UCSD-AML1 (cell line): ENCODE results near the gene TUBG1.
"Not testable (repeated sequence)": the region's sequence is repeated elsewhere in the genome, so short reads cannot be mapped to it uniquely, and the experiment has no call there.

Experiments
- DNase-seq: peaks from one replicate; lab custom pipeline; 2025; ENCODE audit not compliant: unreplicated experiment; lab: John Stamatoyannopoulos, UW

TUBG1 gene

DNA sequence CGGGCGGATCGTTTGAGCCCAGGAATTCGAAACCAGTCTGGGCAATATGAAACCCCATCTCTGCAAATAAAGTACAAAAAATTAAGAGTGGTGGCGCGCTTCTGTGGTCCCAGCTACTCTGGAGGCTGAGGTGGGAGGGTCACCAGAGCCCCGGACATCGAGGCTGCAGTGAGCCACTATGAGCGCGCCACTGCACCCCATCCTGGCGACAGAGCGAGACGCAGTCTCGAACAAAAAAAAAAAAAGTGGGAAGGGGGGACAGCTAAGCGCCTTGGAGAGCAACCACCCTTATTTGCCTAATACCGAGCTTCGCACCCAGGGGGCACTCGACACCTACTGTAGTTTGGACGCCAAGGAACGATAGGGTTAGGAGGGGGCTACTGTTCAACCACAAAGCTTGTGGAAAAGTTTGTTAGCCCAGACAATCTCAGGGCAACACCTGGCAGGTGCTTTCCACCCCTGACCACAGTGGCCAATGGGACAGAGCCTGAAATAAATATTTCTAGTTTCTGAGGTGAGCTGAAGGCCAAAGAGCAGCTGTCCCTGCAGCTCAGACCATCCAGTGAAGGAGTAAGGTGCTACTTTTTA, 31.1 kb upstream of the TUBG1 start:
- peak; percentile 82 for DNase-seq

DNA sequence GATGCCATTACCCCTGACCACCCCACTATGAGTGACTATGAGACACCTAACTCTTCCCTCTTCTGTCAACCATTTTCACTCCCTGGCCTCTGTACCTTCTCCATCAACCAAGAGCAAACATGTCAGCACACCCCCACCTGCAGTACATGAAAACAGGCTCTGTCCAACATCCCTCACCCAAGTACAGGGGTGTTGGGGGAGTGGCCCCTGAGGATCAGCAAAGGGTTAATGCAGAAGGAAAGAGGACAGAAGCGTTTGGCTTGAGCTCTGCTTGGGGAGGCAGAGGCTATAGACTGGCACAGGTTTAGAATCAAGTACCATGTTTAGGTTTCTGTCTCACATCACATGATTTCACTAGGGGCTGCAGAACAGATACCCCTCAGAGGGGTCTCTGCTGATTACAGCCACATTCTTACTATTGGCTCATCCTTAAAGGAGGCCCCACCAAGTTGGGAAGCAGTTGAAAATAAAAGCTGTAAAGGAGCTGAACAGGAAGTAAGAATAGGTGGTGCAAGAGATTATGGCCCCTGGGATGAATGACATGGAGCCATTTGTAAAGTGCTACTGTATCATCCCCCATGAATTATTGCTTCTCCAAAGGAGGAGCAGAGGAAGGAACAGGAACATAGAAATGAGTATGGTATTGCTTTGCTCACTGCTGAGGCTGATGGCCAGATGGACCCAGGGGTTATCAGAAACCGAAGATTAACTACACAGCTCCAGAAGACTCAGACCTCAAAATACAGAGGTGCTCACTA, 29.5 kb upstream of the TUBG1 start:
- DNase-seq, result no peak

DNA sequence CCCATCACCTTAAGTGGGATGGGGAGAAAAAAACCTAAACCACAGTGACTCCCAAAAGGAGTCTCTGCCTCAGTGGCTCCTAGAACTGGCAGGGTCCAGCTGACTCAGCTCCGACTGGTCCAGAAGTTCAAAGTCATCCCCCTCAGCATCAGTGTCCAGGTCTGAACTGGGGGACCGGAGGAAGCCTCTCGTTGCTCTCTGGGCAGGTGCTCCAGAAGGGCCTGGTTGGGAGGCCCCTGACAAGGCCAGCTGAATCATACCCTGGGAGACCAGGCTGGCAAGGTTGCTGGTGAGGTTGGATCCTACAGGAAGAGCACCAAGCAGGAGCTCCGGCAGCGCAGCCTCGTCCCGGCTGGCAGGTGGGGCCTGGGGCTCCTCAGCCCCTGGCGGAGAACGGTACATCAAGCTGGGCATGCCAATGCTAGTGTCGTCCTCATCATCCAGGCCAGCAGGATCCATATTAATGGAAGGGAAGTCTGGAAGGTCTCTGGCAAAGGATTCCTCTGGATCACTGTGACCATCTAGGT, 27.7 kb upstream of the TUBG1 start:
- DNase-seq, result no peak

DNA sequence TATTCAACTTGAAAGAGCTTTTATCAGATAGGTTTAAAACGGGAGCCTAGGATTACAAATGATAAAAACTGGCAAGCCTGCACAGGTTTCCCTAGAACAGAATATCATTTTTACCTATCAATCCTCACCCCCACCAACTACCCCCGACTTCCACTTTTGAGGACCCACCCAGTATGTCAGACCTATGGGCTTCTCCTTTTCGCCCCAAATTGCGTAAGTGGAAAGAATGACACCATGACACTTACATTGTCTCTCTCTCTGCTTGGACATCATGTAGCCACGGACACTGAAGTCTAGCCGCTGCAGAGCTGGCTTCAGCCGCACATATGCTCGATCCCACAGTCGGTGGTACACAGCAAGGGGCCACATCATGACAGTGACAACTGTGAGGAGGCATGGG, 24.6 kb upstream of the TUBG1 start:
- no peak for DNase-seq

DNA sequence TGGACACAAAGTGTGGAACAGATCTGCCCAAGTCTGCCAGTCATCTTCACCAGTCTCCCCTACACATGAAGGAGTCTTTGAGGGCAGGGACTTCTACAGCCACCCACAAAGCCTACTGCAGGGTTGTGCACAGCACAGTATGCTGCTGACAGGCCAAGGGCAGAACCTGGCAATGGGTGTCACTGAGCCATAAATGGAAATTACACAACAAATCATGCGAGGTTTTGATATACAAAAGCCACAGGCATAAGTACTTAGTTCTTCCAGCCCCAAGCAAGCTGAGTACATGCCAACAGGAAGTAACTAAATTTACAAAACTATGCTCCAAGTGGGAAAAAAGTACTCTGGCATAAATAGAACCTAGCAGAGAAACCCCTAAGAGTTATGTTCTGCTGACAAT, 24.1 kb upstream of the TUBG1 start:
- no peak for DNase-seq

DNA sequence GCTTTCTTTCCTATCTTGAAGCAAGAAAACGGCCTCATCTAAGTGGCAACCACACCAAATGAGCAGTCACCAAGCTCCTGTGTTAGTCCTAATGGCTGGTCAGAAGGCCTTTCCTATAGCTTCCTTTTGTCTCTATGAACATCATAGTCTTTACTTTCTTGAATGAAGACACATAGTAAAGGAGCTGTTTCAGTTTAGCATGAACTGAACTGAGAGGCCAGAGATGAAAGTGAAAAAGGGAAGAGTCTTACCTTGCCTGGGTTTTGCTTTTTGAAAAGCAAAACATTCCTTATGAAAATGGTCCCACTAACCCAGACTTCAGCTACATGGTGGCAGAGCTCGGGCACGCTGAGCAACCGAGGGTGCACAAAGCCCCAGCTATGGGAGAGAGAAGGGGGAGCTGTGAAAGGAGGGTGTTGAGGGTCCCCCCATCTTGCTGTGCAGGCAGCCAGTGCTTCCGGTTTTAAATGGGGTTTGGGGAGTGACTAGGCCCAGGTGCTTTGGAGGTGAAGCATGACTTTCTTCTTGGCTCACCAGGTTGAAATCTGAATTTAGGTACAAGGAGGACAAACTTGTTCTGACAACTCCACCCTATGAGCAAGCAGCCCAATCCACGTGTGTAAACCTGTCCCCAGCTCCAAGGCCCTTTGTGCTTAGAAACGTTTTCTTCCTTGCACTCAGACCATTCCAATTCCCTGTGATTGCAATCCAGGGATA, 22.8 kb upstream of the TUBG1 start:
- DNase-seq, result no peak

DNA sequence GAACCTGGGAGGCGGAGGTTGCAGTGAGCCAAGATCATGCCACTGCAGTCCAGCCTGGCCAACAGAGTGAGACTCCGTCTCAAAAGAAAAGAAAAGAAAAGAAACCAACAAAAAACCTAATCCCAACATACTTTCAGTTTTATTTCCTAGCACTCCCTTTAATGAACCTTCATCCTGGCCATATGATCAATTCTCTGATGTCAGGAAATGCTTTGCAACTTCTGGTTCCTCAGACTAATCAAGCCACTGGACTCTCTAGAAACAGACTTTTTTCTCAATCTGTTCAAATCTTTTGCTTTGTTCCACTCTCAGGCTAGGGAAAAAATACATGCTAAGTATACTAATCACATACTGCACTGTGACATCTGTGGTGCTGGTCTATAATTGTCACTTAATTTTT, 18.6 kb upstream of the TUBG1 start:
- no peak for DNase-seq

DNA sequence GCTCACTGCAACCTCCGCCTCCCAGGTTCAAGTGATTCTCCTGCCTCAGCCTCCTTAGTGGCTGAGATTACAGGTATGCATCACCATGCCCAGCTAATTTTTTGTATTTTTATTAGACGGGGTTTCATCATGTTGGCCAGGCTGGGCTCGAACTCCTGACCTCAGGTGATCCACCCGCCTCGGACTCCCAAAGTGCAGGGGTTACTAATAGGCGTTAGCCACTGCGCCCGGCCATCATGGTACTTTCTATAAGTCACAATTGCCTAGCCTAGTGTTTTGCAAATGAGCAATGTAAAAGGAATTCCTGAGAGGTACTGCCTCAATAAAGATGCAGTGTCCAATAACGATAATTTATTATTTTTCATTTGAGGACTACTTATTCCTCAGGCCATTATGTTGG, 18.1 kb upstream of the TUBG1 start:
- no peak for DNase-seq

DNA sequence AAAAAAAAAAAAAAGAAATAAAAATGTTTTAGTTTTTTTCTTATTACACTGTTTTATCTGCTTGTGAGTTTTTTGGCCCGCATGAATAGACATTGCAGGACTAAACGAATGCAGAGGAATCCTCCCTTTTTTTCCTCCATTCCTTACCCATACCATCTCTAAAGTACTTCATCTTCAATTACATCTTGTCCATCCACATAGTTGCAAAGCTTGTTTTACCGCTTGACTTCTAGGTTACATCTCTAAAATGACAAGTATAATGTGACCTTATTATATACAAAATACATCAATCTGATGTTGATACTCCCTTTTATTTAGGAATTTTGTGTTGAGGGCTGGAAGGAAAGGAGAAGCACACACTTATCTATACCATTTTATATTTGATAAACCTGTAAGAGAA, 13.1 kb upstream of the TUBG1 start:
- DNase-seq, result no peak

DNA sequence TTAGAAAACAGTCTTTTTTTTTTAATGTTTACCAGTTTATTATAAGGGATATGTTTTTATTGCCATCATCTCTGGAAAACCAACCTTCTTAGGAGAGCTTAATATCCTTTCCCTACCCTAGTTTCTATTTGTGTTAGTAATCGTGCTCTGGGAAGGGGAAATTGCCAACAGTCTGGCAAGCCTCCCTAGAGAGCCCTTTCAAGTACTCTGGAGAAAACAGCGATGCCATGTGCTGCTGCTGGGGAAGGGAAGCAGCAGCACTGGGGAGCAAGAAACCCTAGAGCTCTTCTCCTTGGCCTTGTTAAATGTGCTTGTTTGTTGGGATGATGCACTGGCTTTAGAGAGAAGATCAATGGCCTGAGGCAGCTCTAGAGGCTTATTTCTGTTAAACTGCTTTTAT, 10.6 kb upstream of the TUBG1 start:
- DNase-seq, result no peak

DNA sequence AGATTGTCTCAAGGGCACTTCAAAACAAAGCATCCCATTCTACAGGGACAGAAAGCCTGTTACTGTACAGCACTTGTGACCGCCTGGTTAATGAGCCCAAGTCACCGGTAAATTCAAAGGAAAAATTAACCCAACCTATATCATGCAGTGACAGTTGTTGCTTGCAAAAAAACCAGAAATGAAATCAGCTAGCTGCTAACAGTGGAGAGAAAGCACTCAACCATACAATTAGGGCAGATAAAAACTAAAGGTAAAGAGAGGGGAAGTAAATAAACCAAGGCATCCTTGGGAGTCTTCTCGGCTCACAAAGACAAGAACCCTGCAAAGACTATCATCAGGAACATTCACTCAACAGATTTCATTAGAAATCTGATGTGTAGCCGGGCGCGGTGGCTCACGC, 6.2 kb upstream of the TUBG1 start:
- DNase-seq, result no peak

DNA sequence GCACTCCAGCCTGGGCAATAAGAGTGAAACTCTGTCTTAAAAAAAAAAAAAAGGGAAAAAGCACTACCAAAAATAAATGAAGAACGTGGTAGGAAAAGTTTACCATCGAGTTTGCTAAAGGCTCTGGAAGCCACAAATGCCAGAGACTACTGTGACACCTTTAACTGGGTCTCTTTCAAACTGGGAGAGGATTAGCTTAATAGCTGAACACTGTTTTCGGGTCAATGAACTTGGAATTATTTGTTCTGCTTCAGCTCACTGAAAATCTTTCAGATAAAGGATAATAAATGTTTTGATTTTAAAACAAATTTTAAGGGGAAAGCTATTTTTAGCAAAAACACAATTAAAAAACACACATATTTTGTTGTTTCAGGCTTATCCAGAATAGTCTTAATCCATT, 1.7 kb upstream of the TUBG1 start:
- no peak for DNase-seq

DNA sequence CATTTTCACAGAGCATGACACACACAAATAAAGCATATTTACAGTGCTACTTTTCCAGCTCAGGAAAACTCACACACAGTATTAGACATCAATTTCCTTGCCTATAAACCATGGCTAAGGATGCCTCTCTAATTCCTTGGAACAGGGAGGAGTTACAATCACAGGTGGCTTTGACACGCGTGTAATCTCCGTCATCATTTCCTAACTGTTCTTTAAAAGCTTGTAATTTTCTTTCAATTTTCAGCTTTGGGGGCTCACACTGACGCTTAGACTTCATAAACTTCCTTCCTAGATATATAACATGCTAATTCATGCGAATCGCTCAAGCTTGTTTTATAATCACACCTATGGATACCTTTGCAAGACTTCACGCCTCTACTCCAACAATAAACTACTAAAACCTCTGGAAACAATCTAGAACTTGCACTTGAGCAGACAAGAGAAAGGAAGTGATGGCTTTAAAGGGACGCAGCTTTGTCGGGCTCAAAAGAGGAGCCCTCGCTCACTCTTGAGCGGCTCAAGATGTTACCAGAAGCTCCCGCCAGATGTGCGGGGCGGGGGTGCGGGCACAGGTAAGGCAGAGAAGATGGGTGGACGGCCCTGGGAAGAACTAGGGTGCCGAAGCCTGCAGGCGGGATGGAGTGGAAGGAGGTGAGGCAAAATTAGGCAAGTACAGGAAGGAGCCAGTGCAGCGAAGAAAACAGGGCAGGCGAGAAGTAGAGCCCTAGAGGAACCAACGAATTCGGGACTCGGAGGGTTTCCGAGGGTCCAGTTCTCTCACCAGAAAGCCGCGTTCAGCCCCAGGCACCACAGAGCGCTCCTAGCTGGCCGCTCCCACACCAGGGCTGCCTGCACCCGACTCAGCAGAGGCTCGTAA, 940 bp upstream of the TUBG1 start:
- peak; percentile 52 for DNase-seq

DNA sequence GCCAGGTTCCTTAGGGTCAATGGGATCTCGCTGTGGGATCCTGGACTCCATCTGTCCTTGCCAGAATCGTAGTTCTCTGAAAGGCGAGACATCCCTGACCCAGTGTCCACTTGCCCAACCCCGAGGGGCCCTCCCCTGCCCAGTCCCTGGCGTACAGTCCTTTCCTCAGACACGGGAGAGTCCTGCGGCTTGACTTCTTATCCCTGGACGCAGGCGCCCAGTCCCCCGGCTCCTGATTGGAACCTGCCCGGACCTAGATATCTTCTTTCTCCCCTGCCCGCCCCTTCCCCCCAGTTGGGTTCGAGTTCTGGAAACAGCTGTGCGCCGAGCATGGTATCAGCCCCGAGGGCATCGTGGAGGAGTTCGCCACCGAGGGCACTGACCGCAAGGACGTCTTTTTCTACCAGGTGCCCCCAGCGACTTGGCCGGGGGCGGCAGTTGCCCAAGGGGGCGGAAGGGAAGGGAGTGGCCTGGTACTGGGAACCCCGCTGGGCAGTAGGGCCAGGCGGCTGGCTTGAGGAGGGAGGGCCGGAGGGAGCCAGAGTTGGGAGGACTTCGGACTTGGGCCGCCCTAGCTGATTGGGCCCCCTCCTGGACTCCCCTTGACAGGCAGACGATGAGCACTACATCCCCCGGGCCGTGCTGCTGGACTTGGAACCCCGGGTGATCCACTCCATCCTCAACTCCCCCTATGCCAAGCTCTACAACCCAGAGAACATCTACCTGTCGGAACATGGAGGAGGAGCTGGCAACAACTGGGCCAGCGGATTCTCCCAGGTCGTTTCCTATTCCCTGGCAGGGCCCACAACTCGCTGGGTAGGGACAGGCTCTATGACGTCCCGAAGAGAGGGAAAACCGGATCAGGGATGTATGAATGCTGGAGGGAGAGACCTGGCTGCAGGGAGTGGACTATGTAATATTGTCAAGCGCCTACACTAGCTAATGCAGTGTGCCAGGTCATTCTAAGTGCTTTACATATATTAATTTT, 625 bp downstream of the TUBG1 start:
- DNase-seq, result not testable (repeated sequence)

DNA sequence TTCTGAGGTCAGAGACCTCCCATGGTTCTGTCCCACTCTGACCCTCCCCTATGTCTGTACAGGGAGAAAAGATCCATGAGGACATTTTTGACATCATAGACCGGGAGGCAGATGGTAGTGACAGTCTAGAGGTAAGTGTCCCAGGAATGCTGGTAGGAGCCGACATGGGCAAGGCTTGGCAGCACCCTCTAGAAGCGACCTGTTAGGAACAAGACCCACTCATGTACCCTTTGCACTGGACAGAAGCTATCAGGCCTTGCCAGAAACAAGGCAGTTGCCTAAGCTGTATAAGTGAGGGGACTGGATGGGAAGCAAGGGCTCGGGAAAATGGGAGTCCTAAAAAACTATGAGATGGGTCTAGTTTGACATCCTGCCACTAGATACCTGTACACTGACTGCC, 2.5 kb downstream of the TUBG1 start:
- DNase-seq, result no peak

DNA sequence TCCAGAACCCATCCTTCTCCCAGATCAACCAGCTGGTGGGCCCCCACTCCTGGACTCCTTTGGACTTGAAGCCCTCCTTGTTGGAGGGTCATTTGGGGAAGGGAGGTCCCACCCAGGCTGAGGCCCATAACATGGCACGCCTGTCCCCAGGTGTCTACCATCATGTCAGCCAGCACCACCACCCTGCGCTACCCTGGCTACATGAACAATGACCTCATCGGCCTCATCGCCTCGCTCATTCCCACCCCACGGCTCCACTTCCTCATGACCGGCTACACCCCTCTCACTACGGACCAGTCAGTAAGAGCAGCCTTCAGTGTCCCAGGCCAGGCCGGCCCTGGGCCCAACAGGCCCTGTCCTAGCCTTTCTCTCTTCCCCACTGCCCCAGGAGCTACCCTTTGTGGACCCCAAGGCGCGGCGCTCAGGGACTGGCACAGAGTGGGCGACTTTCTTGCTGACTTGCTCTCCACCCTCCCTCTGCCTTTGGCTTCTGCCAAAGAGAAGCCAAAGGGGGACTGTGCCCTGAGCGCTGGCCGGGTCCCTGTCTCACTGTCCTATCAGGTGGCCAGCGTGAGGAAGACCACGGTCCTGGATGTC, 4.3 kb downstream of the TUBG1 start:
- no peak for DNase-seq

DNA sequence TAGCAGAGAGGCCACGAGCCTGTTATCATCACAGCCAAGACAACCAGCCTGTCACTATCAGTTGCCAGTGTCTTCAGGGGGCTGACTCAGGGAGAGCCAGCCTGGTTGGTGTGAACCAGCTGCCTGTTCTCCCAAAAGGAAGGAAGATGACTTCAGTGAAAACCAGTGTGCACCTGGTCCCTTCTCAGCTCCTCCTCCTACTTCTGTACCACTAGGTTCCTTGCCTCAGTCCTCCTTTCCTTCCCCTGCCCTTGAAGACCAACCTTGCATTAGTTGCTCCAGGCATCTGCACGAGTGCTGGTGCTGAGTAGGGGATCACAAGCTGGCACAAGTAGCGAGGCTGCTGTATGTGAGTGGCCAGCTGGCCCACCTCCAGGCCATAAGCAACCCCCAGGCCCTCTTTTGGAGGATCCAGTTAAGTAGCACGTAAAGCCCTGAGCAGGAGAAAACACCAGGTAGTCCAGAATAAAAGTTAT, 8.5 kb downstream of the TUBG1 start:
- no peak for DNase-seq

DNA sequence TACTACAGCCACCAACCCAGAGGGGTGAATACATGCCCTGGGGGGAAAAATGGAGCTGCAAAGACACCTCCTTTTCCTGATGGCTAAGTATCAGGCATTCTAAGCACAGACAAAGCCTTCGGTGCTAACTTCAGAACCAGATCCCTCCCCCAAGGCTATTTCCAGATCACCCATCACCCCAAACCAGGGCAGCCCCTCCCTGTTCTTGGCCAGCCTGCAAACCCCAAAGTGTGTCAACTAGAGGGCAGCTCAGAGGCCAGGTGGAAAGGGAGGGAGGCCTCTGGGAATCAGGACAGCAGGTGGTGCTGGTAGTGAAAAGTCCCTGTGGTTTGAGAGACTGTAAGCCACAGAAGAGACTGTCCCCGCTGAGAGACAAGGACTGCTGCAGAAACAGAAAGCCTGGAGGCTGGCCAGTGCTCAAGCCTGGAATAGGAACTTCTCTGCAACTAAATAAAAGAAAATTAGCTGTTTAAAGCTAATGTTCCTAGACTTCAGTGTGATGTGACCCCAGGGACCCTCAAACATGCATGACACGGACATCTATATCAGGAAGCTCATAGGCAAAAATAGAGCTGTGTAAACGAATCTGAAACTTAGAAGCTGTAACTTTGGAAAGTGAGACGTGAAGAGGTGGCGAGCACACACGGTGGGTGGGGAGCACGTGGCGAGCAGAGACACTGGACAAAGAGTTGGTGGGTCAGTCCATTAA, 9.1 kb downstream of the TUBG1 start:
- peak; percentile 25 for DNase-seq

DNA sequence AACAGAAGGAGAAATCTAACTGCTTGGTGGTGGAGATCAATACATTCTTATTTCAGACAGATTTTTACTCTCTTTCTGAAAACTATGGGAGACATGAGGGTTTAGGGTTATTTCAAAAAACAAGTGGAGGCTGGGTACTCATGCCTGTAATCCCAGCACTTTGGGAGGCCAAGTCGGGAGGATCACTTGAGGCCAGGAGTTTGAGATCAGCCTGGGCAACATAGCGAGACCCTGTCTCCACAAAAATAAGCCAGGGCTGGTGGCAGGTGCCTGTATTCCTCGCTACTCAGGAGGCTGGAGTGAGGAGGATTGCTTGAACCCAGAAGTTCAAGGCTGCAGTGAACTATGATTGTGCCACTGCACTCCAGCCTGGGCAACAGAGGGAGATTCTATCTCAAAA, 12.5 kb downstream of the TUBG1 start:
- not testable (repeated sequence) for DNase-seq
